H1 (cell line): Measurements from ENCODE around the gene FAM98C. TPM values are rescaled to one million over a fixed set of nuclear protein-coding genes. Genes with fewer than 3 reads are reported as not detected.
"Not testable (repeated sequence)": the region's sequence is repeated elsewhere in the genome, so short reads cannot be mapped to it uniquely, and the experiment has no call there.

Experiments used
- CTCF ChIA-PET: fragments of 300-600 bp; sonication (Branson Sonifier 250); formaldehyde crosslinking; loops from one replicate; lab custom pipeline; 2021; ENCODE audit not compliant: partially characterized antibody; lab: Charles Lee
- POLR2A ChIA-PET: fragments of 300-600 bp; sonication (Branson Sonifier 250); formaldehyde crosslinking; loops from one replicate; lab custom pipeline; 2021; ENCODE audit warnings: inconsistent platforms; ENCODE audit not compliant: partially characterized antibody; lab: Charles Lee
- DNase-seq, 2 experiments: peaks; one replicate each; pipeline versions ENCODE4 v3.0.0 to v3.0.0-alpha.2; 2010 to 2022; ENCODE audit warnings: low spot score in 2 of 2, low read depth in 1 of 2, mixed read lengths in 1 of 2
- FAIRE-seq: peaks from 2 replicates; lab custom pipeline; 2011; peaks lifted over from hg19 to GRCh38; lab: Jason Lieb, UNC
- H2AFZ ChIP-seq: 2 replicates; pipeline ENCODE4 v1.8.1; 2012; ENCODE audit warnings: low read length, inconsistent platforms
- H2AK5ac ChIP-seq: 2 replicates; pipeline ENCODE4 v1.6.1; 2013; ENCODE audit warnings: low read depth, low read length
- H2BK120ac ChIP-seq: replicated peaks from 2 replicates; pipeline ENCODE3; 2013; ENCODE audit warnings: low read depth, low read length, inconsistent platforms
- H2BK12ac ChIP-seq: 2 replicates; pipeline ENCODE4 v1.6.1; 2013; ENCODE audit warnings: low read depth, low read length
- H2BK15ac ChIP-seq: 2 replicates; pipeline ENCODE4 v1.6.1; 2013; ENCODE audit warnings: low read length
- H2BK20ac ChIP-seq: 2 replicates; pipeline ENCODE4 v1.6.1; 2013; ENCODE audit warnings: low read length
- H2BK5ac ChIP-seq: 2 replicates; pipeline ENCODE4 v1.6.1; 2013; ENCODE audit warnings: low read depth, low read length
- H3K14ac ChIP-seq: 2 replicates; pipeline ENCODE4 v1.6.1; 2013; ENCODE audit warnings: inconsistent platforms; ENCODE audit not compliant: insufficient read length
- H3K18ac ChIP-seq: 2 replicates; pipeline ENCODE4 v1.6.1; 2013; ENCODE audit warnings: low read length; ENCODE audit errors: extremely low read depth
- H3K23ac ChIP-seq: 2 replicates; pipeline ENCODE4 v1.6.1; 2013; ENCODE audit warnings: inconsistent platforms; ENCODE audit not compliant: insufficient read length
- H3K23me2 ChIP-seq: 2 replicates; pipeline ENCODE4 v1.6.1; 2013; ENCODE audit warnings: low read depth, low read length
- H3K27ac ChIP-seq: 2 replicates; pipeline ENCODE4 v1.6.1; 2011; ENCODE audit warnings: low read depth, low read length, inconsistent platforms
- H3K27me3 ChIP-seq, 4 experiments: replicated peaks in 1 of 4; 1 replicate in 1 of 4; 2 replicates in 3 of 4; pipeline versions ENCODE4 v1.6.1 to v1.8.1; 2011 to 2013; ENCODE audit warnings: low read length in 3 of 4, mild to moderate bottlenecking in 3 of 4, inconsistent platforms in 2 of 4, mixed read lengths in 2 of 4, moderate library complexity in 1 of 4; ENCODE audit not compliant: control insufficient read depth in 3 of 4, insufficient read depth in 3 of 4; ENCODE audit errors: extremely low read depth in 1 of 4
- H3K36me3 ChIP-seq, 4 experiments: 2 replicates each; pipeline versions ENCODE4 v1.6.1 to v1.8.1; 2011 to 2013; ENCODE audit warnings: mild to moderate bottlenecking in 4 of 4, low read length in 3 of 4, moderate library complexity in 2 of 4, control low read depth in 1 of 4, inconsistent platforms in 1 of 4; ENCODE audit not compliant: insufficient read depth in 4 of 4, control insufficient read depth in 2 of 4
- H3K4ac ChIP-seq: replicated peaks from 2 replicates; pipeline ENCODE3; 2013; ENCODE audit warnings: low read length, low read depth, mixed read lengths, inconsistent platforms; ENCODE audit not compliant: insufficient read length
- H3K4me1 ChIP-seq, 4 experiments: replicated peaks in 1 of 4; 1 replicate in 1 of 4; 2 replicates in 3 of 4; pipeline versions ENCODE4 v1.6.1 to v1.8.1; 2011 to 2013; ENCODE audit warnings: low read length in 3 of 4, inconsistent platforms in 2 of 4, mixed read lengths in 1 of 4; ENCODE audit not compliant: insufficient read depth in 4 of 4, control insufficient read depth in 3 of 4
- H3K4me2 ChIP-seq, 2 experiments: 2 replicates each; pipeline versions ENCODE4 v1.6.1 to v1.8.1; 2011 to 2013; ENCODE audit warnings: low read depth in 2 of 2, low read length in 2 of 2, control low read depth in 1 of 2, inconsistent platforms in 1 of 2, mild to moderate bottlenecking in 1 of 2; ENCODE audit not compliant: insufficient read depth in 1 of 2
- H3K4me3 ChIP-seq, 4 experiments: fragments of 200-600, 300-600 bp in 1 of 4; sonication (generic), shearing (Covaris generic), sonication (Bioruptor Twin) in 1 of 4; 2 replicates each; pipeline versions ENCODE4 v1.5.1 to v1.8.1; 2011 to 2016; ENCODE audit warnings: low read length in 4 of 4, low read depth in 3 of 4, control low read depth in 2 of 4, inconsistent platforms in 2 of 4, mild to moderate bottlenecking in 2 of 4, mixed read lengths in 1 of 4, moderate library complexity in 1 of 4; ENCODE audit not compliant: insufficient read depth in 2 of 4; ENCODE audit errors: extremely low read depth in 1 of 4
- H3K56ac ChIP-seq: replicated peaks from 2 replicates; pipeline ENCODE3; 2013; ENCODE audit warnings: low read depth, mild to moderate bottlenecking, mixed read lengths, low read length, inconsistent platforms; ENCODE audit not compliant: insufficient read length
- H3K79me1 ChIP-seq: 2 replicates; pipeline ENCODE4 v1.6.1; 2013; ENCODE audit warnings: low read depth, low read length, control low read depth
- H3K79me2 ChIP-seq, 2 experiments: 2 replicates each; pipeline versions ENCODE4 v1.6.1 to v1.8.1; 2012 to 2013; ENCODE audit warnings: low read length in 2 of 2, mild to moderate bottlenecking in 2 of 2, inconsistent platforms in 1 of 2; ENCODE audit not compliant: insufficient read depth in 2 of 2, control insufficient read depth in 1 of 2
- H3K9ac ChIP-seq, 4 experiments: replicated peaks in 1 of 4; 1 replicate in 1 of 4; 2 replicates in 3 of 4; pipeline versions ENCODE4 v1.6.1 to v1.8.1; 2011 to 2013; ENCODE audit warnings: low read depth in 3 of 4, low read length in 3 of 4, control low read depth in 2 of 4, mild to moderate bottlenecking in 2 of 4, moderate library complexity in 2 of 4, inconsistent platforms in 1 of 4; ENCODE audit errors: extremely low read depth in 1 of 4
- H3K9me3 ChIP-seq, 2 experiments: 2 replicates each; pipeline versions ENCODE4 v1.6.1 to v1.8.1; 2012 to 2013; ENCODE audit warnings: mild to moderate bottlenecking in 2 of 2, moderate library complexity in 2 of 2, control low read depth in 1 of 2, inconsistent platforms in 1 of 2, low read depth in 1 of 2, low read length in 1 of 2, mixed read lengths in 1 of 2; ENCODE audit not compliant: insufficient read depth in 2 of 2
- H4K20me1 ChIP-seq, 2 experiments: replicated peaks in 1 of 2; 2 replicates each; pipeline versions ENCODE3 to v1.8.1; 2011 to 2013; ENCODE audit warnings: inconsistent platforms in 2 of 2, low read length in 2 of 2, mild to moderate bottlenecking in 1 of 2; ENCODE audit not compliant: insufficient read depth in 2 of 2, control insufficient read depth in 1 of 2
- H4K5ac ChIP-seq: 2 replicates; pipeline ENCODE4 v1.6.1; 2013; ENCODE audit warnings: low read length, low read depth, mixed read lengths, inconsistent platforms; ENCODE audit not compliant: insufficient read length
- H4K8ac ChIP-seq: 2 replicates; pipeline ENCODE4 v1.8.0; 2013; ENCODE audit warnings: mild to moderate bottlenecking, moderate library complexity, low read length, inconsistent platforms; ENCODE audit not compliant: insufficient read depth; ENCODE audit errors: extremely low read depth
- H4K91ac ChIP-seq: replicated peaks from 2 replicates; pipeline ENCODE3; 2013; ENCODE audit warnings: low read length, mixed read lengths, inconsistent platforms; ENCODE audit not compliant: insufficient read length
- RNF2 ChIP-seq: fragments of 200-900, 300-1000 bp; sonication (generic); IDR thresholded peaks from 2 replicates; pipeline ENCODE4 v1.7.1; 2016; ENCODE audit warnings: borderline replicate concordance, low read depth, mild to moderate bottlenecking, antibody characterized with exemption, low read length; ENCODE audit not compliant: poor library complexity, severe bottlenecking; ENCODE audit errors: missing control alignments
- RXRA ChIP-seq: IDR thresholded peaks from 2 replicates; pipeline ENCODE4 v1.6.1; 2011; ENCODE audit warnings: low read depth, mild to moderate bottlenecking, low read length, moderate library complexity; ENCODE audit not compliant: insufficient read depth
- TBP ChIP-seq: IDR thresholded peaks from 2 replicates; pipeline ENCODE4 v1.6.1; 2011; ENCODE audit warnings: low read depth, low read length, improper control_type of control experiment
- TCF12 ChIP-seq: IDR thresholded peaks from 2 replicates; pipeline ENCODE4 v1.6.1; 2011; ENCODE audit warnings: low read depth, mild to moderate bottlenecking, low read length
- WGBS, 2 experiments: shearing (Covaris generic) in 1 of 2; methylation state at CpG; one replicate each; pipeline versions ENCODE4 v1.1.6 to v1.1.7; 2013 to 2015; ENCODE audit warnings: low lambda C conversion rate in 2 of 2, mixed read lengths in 2 of 2, inconsistent platforms in 1 of 2, low coverage in 1 of 2, missing lambda C conversion rate in 1 of 2; ENCODE audit not compliant: insufficient replicate concordance in 2 of 2, insufficient coverage in 1 of 2, insufficient read length in 1 of 2; ENCODE audit errors: extremely low coverage in 1 of 2, missing lambda C conversion rate in 1 of 2; 5-methylcytosine and 5-hydroxymethylcytosine counted together
- polyA plus RNA-seq, 7 experiments: library from polyadenylated mRNA; depleted of rRNA in 3 of 7; stranded (reverse) in 5 of 7; unstranded in 2 of 7; fragments of >200 nt in 5 of 7; fragments of 200-250 nt in 2 of 7; gene quantifications; 1 replicate in 5 of 7; 2 replicates in 1 of 7; 4 replicates in 1 of 7; pipeline versions ENCODE4 v1.2.1 to v1.2.3, GENCODE V29; 2011 to 2013; ENCODE audit warnings: missing spikeins in 2 of 7, mixed read lengths in 2 of 7
- total RNA-seq: library from RNA; stranded (reverse); fragmentation: NEBNext Ultra II Directional; extraction: Animal tissue kit (Norgen Biotek cat#: 25700); gene quantifications from 2 replicates; pipeline ENCODE4 v1.2.1, GENCODE V29; 2021

The FAM98C gene
- total and polyA plus RNA-seq, 2 of the 8 experiments (the other 6 are each of a cell fraction or from before 2014, with no cell fraction given), result 6.1 to 9.4 TPM

GRCh38 chr19:38362076-38362945 is 40.6 kb upstream of the FAM98C start (continued):
- TF ChIP-seq TBP (no peak), RXRA (no peak), TCF12 (no peak), RNF2 (no peak)

GRCh38 chr19:38362946-38363688 is 39.8 kb upstream of the FAM98C start:
- not testable (repeated sequence) for H4K20me1 ChIP-seq, H3K23ac ChIP-seq, H3K9me3 ChIP-seq, H3K56ac ChIP-seq, H4K8ac ChIP-seq, H4K91ac ChIP-seq, H3K27ac ChIP-seq, H2AFZ ChIP-seq, H2BK12ac ChIP-seq, H3K36me3 ChIP-seq, H3K79me1 ChIP-seq, DNase-seq, H3K4ac ChIP-seq, H2AK5ac ChIP-seq, H3K18ac ChIP-seq, FAIRE-seq, H3K4me1 ChIP-seq, H2BK20ac ChIP-seq, H2BK15ac ChIP-seq, H3K14ac ChIP-seq, H3K23me2 ChIP-seq, H3K9ac ChIP-seq, H2BK5ac ChIP-seq, H4K5ac ChIP-seq, H3K79me2 ChIP-seq, H2BK120ac ChIP-seq
- POLR2A ChIA-PET, result interaction anchor here (1.1 to 2.8 kb wide), 4 partner anchors 11 to 58 kb away, joined by 3 to 9 read pairs (median 4); no protein-coding TSS in a partner anchor
- peak overlapping the region; percentile 56 to 70 (median 60); a peak in 7 of 8 replicates for H3K4me3 ChIP-seq
- peak overlapping the region; percentile 71 to 76 for H3K4me2 ChIP-seq
- 78% methylated on average over 13 of the region's 16 CpGs; no CpG with 5 or more reads in 1 of the 2 experiments for WGBS, 2 experiments
- CTCF ChIA-PET, result interaction anchor here (1.5 to 1.8 kb wide), 2 partner anchors 21 to 119 kb away, joined by 3 to 5 read pairs; no protein-coding TSS in a partner anchor
- peaks cover 4 to 24% (median 19%) of the 10 kb centered on the region in 4 experiments for H3K27me3 ChIP-seq
